K562 (cell line): Measurements from ENCODE around the gene BOD1L2. TPM values are rescaled to one million over a fixed set of nuclear protein-coding genes. Genes with fewer than 3 reads are reported as not detected.

ENCODE experiments used
- ATAC-seq: fragments of 200-7000 bp; cut with Tn5 transposase; 3 replicates; pipeline ENCODE4 v1.9.1; 2020; ENCODE audit warnings: moderate library complexity
- BruUV-seq: library from RNA; stranded (reverse); fragments of 400-500 nt; replicated peaks from 2 replicates; lab custom pipeline; 2021; lab: Mats Ljungman, UMichigan
- CTCF ChIA-PET: fragments of 300-600 bp; formaldehyde crosslinking; extraction: SDS; loops from one replicate; lab custom pipeline; 2021; ENCODE audit warnings: low intra/inter-chr PET ratio; lab: Yijun Ruan, JAX
- POLR2A ChIA-PET: fragments of 300-600, 350-650 bp; sonication (Branson Sonifier 250); formaldehyde crosslinking; extraction: SDS; loops from one replicate; lab custom pipeline; 2021; ENCODE audit warnings: antibody characterized with exemption, inconsistent platforms; lab: Yijun Ruan, JAX
- DNase-seq, 4 experiments: peaks; one replicate each; pipeline versions ENCODE4 v3.0.0 to v3.0.0-alpha.2; 2011 to 2018; ENCODE audit warnings: low spot score in 3 of 4, mixed read lengths in 3 of 4; ENCODE audit errors: extremely low read depth in 1 of 4
- FAIRE-seq: peaks from 2 replicates; lab custom pipeline; 2011; peaks lifted over from hg19 to GRCh38; lab: Jason Lieb, UNC
- H2AFZ ChIP-seq: 2 replicates; pipeline ENCODE4 v1.6.0; 2011; ENCODE audit warnings: low read depth, low read length, control low read depth, inconsistent platforms
- H3K27ac ChIP-seq: fragments of 200-600 bp; 3 replicates; pipeline ENCODE4 v1.8.0; 2011; ENCODE audit warnings: low read depth, mild to moderate bottlenecking, control low read depth, inconsistent platforms, low read length, moderate library complexity, mixed read lengths; ENCODE audit errors: extremely low read depth
- H3K27me3 ChIP-seq, 2 experiments: fragments of 300-600 bp in 1 of 2; 2 replicates in 1 of 2; 3 replicates in 1 of 2; pipeline versions ENCODE4 v1.6.0 to v1.8.0; 2011; ENCODE audit warnings: inconsistent platforms in 2 of 2, low read length in 2 of 2, mild to moderate bottlenecking in 1 of 2, mixed read lengths in 1 of 2, moderate library complexity in 1 of 2; ENCODE audit not compliant: control insufficient read depth in 2 of 2, insufficient read depth in 2 of 2
- H3K36me3 ChIP-seq: fragments of 300-600 bp; 3 replicates; pipeline ENCODE4 v1.8.0; 2011; ENCODE audit warnings: mild to moderate bottlenecking, low read length, inconsistent platforms; ENCODE audit not compliant: control insufficient read depth, insufficient read depth
- H3K4me1 ChIP-seq, 2 experiments: fragments of 200-600 bp in 1 of 2; replicated peaks in 1 of 2; 2 replicates in 1 of 2; 3 replicates in 1 of 2; pipeline versions ENCODE4 v1.5.1 to v1.8.0; 2011; ENCODE audit warnings: inconsistent platforms in 2 of 2, low read length in 2 of 2, mild to moderate bottlenecking in 1 of 2, mixed read lengths in 1 of 2, moderate library complexity in 1 of 2; ENCODE audit not compliant: control insufficient read depth in 2 of 2, insufficient read depth in 2 of 2
- H3K4me2 ChIP-seq: 2 replicates; pipeline ENCODE4 v1.6.1; 2011; ENCODE audit warnings: low read length, control low read depth, inconsistent platforms, mixed read lengths; ENCODE audit not compliant: insufficient read depth
- H3K4me3 ChIP-seq: fragments of 200-600 bp; sonication (generic), shearing (Covaris generic); 2 replicates; pipeline ENCODE4 v1.5.1; 2016; ENCODE audit warnings: control low read depth, inconsistent platforms
- H3K79me2 ChIP-seq: fragments of 200-600 bp; 3 replicates; pipeline ENCODE4 v1.8.0; 2011; ENCODE audit warnings: low read length, inconsistent platforms; ENCODE audit not compliant: control insufficient read depth, insufficient read depth
- H3K9ac ChIP-seq, 2 experiments: 2 replicates each; pipeline versions ENCODE4 v1.6.0 to v1.6.1; 2011; ENCODE audit warnings: low read depth in 2 of 2, low read length in 2 of 2, control low read depth in 1 of 2, inconsistent platforms in 1 of 2, mild to moderate bottlenecking in 1 of 2, mixed read lengths in 1 of 2; ENCODE audit not compliant: insufficient read depth in 1 of 2
- H3K9me1 ChIP-seq: one replicate; pipeline ENCODE4 v1.6.0; 2011; ENCODE audit warnings: inconsistent platforms, mild to moderate bottlenecking, low read length, moderate library complexity; ENCODE audit not compliant: control insufficient read depth, insufficient read depth
- H3K9me3 ChIP-seq: replicated peaks from 2 replicates; pipeline ENCODE4 v1.5.1; 2011; ENCODE audit warnings: low read depth, low read length, inconsistent platforms; ENCODE audit not compliant: control insufficient read depth, insufficient read depth
- H4K20me1 ChIP-seq: replicated peaks from 2 replicates; pipeline ENCODE4 v1.6.1; 2011; ENCODE audit warnings: low read length, inconsistent platforms, mixed read lengths; ENCODE audit not compliant: control insufficient read depth, insufficient read depth
- DACH1 ChIP-seq: fragments of 450-650 bp; IDR thresholded peaks from 2 replicates; pipeline ENCODE4 v1.6.1; 2018; ENCODE audit not compliant: partially characterized antibody
- TCF7L2 ChIP-seq: fragments of 150-350 bp; IDR thresholded peaks from 2 replicates; pipeline ENCODE4 v1.6.1; 2016; ENCODE audit warnings: low read depth, mild to moderate bottlenecking, low read length, moderate library complexity
- WGBS: fragments of 100-300 bp; shearing (Covaris generic); methylation state at CpG from one replicate; pipeline ENCODE4 v1.1.6; 2016; ENCODE audit warnings: low coverage, mixed read lengths; ENCODE audit not compliant: insufficient coverage; ENCODE audit errors: missing lambda C conversion rate; 5-methylcytosine and 5-hydroxymethylcytosine counted together
- in situ Hi-C: fragments of 300-500 bp; cut with MboI; formaldehyde crosslinking; loops from 4 replicates; pipeline ENCODE4 v1.15.0; 2018; ENCODE audit warnings: inconsistent platforms, mixed read lengths
- intact Hi-C: fragments of 100-400 bp; cut with micrococcal nuclease; formaldehyde crosslinking; loops from 2 replicates; pipeline ENCODE4 v1.14.2; 2022
- polyA plus RNA-seq, 8 experiments: library from polyadenylated mRNA; depleted of rRNA in 4 of 8; stranded (reverse) in 5 of 8; unstranded in 3 of 8; fragments of >200 nt; fragmentation: Nextera tagmentation in 2 of 8; fragmentation: Illumina TruSeq in 1 of 8; extraction: Ambion mirVana in 2 of 8; extraction: Trizol in 1 of 8; gene quantifications; 2 replicates each; pipeline versions ENCODE4 v1.2.1 to v1.2.3, GENCODE V29; 2011 to 2014; ENCODE audit warnings: inconsistent platforms in 1 of 8, missing spikeins in 1 of 8
- total RNA-seq, 7 experiments: library from RNA; depleted of rRNA in 6 of 7; stranded (reverse); fragments of >200 nt in 6 of 7; fragmentation: Illumina TruSeq in 2 of 7; extraction: Trizol in 2 of 7; gene quantifications; 2 replicates each; pipeline versions ENCODE4 v1.2.1 to v1.2.3, GENCODE V29; 2011 to 2021; ENCODE audit warnings: low replicate concordance in 1 of 7
- TF ChIP-seq, protein P1 (sequence below): sonication (generic); formaldehyde crosslinking; IDR thresholded peaks from 2 replicates; pipeline ENCODE4 v1.8.0; 2022; ENCODE audit warnings: mild to moderate bottlenecking, missing genetic modification reagents
- TF ChIP-seq, protein P2 (sequence below): fragments of 200-800 bp; sonication (Bioruptor generic); IDR thresholded peaks from 2 replicates; pipeline ENCODE4 v1.6.1; 2017; ENCODE audit warnings: missing genetic modification characterization, missing compliant biosample characterization

BOD1L2 gene
- total and polyA plus RNA-seq, 9 of the 15 experiments (the other 6 are each of a cell fraction or from before 2014, with no cell fraction given) = 0.03 TPM; not detected in 8

DNA sequence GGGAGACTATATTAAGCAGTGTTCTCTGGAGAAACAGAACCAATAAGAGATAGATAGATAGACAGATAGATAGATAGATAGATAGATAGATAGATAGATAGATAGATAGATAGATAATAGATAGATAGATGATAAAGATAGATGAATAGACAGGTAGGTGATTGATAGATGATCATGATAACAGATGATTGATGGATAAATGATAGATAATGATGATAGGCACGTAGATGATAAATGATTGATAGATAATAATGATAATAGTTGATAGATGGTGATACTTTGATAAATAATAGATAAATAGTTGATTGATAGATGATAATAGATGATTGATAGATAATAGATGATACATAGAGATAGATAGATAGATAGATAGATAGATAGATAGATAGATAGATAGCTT, 48.5 kb downstream of the BOD1L2 start:
- in situ Hi-C loops = no loop called here
- FAIRE-seq (no peak), DNase-seq (no peak), ATAC-seq (no peak)
- H3K27me3 ChIP-seq = no peaks in the 10 kb centered on the region
- no peak overlapping the region for H3K4me2 ChIP-seq
- H3K9me3 ChIP-seq = no peaks in the 10 kb centered on the region
- BruUV-seq = no TSS peak
- intact Hi-C loops = no loop called here
- H3K9ac ChIP-seq = no peak overlapping the region
- no peak overlapping the region for H3K27ac ChIP-seq
- POLR2A ChIA-PET = no interaction called here
- H4K20me1 ChIP-seq = no peaks in the 10 kb centered on the region
- no peak overlapping the region for H3K4me3 ChIP-seq
- H2AFZ ChIP-seq = no peak overlapping the region
- H3K79me2 ChIP-seq = no peaks in the 10 kb centered on the region
- no peaks in the 10 kb centered on the region for H3K9me1 ChIP-seq
- no peaks in the 10 kb centered on the region for H3K4me1 ChIP-seq
- TF ChIP-seq, protein P1, sequence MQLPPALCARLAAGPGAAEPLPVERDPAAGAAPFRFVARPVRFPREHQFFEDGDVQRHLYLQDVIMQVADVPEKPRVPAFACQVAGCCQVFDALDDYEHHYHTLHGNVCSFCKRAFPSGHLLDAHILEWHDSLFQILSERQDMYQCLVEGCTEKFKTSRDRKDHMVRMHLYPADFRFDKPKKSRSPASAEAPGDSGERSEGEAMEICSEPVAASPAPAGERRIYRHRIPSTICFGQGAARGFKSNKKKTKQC (CRISPR knock-in tag) = no peak
- peak; percentile 91 for TF ChIP-seq DACH1
- TF ChIP-seq, all 486 proteins: peak for 1
- CTCF ChIA-PET = no interaction called here
- H3K36me3 ChIP-seq = no peaks in the 10 kb centered on the region
- WGBS = 0% methylated on average over 1 of the region's 1 CpG

DNA sequence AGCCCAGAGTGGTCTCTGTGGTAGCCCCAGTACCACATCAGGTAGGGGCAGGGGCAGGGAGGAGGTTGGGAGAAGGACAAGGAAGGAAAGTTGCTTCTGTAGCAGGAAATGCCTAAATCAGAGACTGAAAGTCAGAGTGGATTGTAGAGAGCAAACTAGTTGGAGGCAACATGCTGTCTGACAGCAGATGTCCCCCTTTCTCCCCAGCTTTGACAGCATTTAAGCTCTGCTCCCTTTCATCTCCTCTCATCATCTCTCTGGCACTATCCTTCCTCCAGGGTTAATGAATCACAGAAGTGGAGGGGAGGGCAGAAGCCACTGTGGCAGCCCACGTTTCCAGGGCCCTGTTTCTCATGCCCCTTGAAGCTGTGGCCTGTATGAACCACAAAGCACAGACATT, 50.4 kb downstream of the BOD1L2 start:
- FAIRE-seq (no peak), DNase-seq (no peak), ATAC-seq (no peak)
- intact Hi-C loops (no loop called here), in situ Hi-C loops (no loop called here)
- WGBS = 0% methylated on average over 1 of the region's 1 CpG
- Histone ChIP-seq H3K4me1 (no peaks in the 10 kb centered on the region), H2AFZ (no peak overlapping the region), H3K4me3 (no peak overlapping the region), H3K9me3 (no peaks in the 10 kb centered on the region), H3K36me3 (no peaks in the 10 kb centered on the region), H4K20me1 (no peaks in the 10 kb centered on the region), H3K9me1 (no peaks in the 10 kb centered on the region), H3K27me3 (no peaks in the 10 kb centered on the region), H3K27ac (no peak overlapping the region), H3K9ac (no peak overlapping the region), H3K4me2 (no peak overlapping the region), H3K79me2 (no peaks in the 10 kb centered on the region)
- CTCF ChIA-PET = no interaction called here
- POLR2A ChIA-PET = no interaction called here
- BruUV-seq = no TSS peak
- no peak for TF ChIP-seq TCF7L2
- TF ChIP-seq, protein P2, sequence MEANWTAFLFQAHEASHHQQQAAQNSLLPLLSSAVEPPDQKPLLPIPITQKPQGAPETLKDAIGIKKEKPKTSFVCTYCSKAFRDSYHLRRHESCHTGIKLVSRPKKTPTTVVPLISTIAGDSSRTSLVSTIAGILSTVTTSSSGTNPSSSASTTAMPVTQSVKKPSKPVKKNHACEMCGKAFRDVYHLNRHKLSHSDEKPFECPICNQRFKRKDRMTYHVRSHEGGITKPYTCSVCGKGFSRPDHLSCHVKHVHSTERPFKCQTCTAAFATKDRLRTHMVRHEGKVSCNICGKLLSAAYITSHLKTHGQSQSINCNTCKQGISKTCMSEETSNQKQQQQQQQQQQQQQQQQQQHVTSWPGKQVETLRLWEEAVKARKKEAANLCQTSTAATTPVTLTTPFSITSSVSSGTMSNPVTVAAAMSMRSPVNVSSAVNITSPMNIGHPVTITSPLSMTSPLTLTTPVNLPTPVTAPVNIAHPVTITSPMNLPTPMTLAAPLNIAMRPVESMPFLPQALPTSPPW (CRISPR knock-in tag) = no peak
